Naive B cell (primary cell): ENCODE results near the gene SLC2A9. TPM values are rescaled to one million over a fixed set of nuclear protein-coding genes. Genes with fewer than 3 reads are reported as not detected.

Experiments used
- ATAC-seq, 2 donors: fragments of 150-1000 bp; cut with Tn5 transposase; 2 replicates each; pipeline ENCODE4 v1.10.0; 2021; ENCODE audit warnings: low read depth in 2 of 2, mild to moderate bottlenecking in 2 of 2, moderate library complexity in 2 of 2
- DNase-seq: peaks from one replicate; pipeline ENCODE4 v3.0.0; 2022
- H3K27ac Mint-ChIP-seq, 6 donors: one replicate each; pipeline ENCODE4 v1.8.0; 2020 to 2022; ENCODE audit warnings: mild to moderate bottlenecking in 6 of 6, mixed read lengths in 6 of 6, moderate library complexity in 5 of 6, inconsistent platforms in 2 of 6
- H3K27me3 Mint-ChIP-seq, 3 donors: one replicate each; pipeline ENCODE4 v1.8.0; 2021 to 2022; ENCODE audit warnings: mixed read lengths in 3 of 3, mild to moderate bottlenecking in 1 of 3
- H3K36me3 Mint-ChIP-seq, 2 donors: one replicate each; pipeline ENCODE4 v1.8.0; 2020 to 2022; ENCODE audit warnings: mixed read lengths in 2 of 2, inconsistent platforms in 1 of 2, mild to moderate bottlenecking in 1 of 2
- H3K4me1 Mint-ChIP-seq, 3 donors: one replicate each; pipeline ENCODE4 v1.8.0; 2020 to 2022; ENCODE audit warnings: mixed read lengths in 3 of 3, inconsistent platforms in 1 of 3, mild to moderate bottlenecking in 1 of 3, moderate library complexity in 1 of 3
- H3K4me3 Mint-ChIP-seq, 8 donors: one replicate each; pipeline ENCODE4 v1.8.0; 2020 to 2022; ENCODE audit warnings: mild to moderate bottlenecking in 8 of 8, mixed read lengths in 8 of 8, moderate library complexity in 8 of 8, inconsistent platforms in 2 of 8
- H3K9me3 Mint-ChIP-seq, 7 donors: one replicate each; pipeline ENCODE4 v1.8.0; 2020 to 2022; ENCODE audit warnings: mixed read lengths in 7 of 7, mild to moderate bottlenecking in 5 of 7, inconsistent platforms in 2 of 7, moderate library complexity in 1 of 7
- polyA plus RNA-seq, 6 donors: library from polyadenylated mRNA; unstranded; fragments of 300-500 nt; fragmentation: Illumina TruSeq; gene quantifications; one replicate each; pipeline ENCODE4 v1.2.3, GENCODE V29; 2021; ENCODE audit warnings: low read depth in 6 of 6

SLC2A9 gene
- polyA plus RNA-seq, 6 donors from 2014 or later: 0.52 to 1.4 (median 1.3) TPM; not detected in 1

GRCh38 chr4:10009861-10010500 is 11.3 kb downstream of the SLC2A9 start:
- H3K27me3 Mint-ChIP-seq: no peaks in the 10 kb centered on the region
- no peaks in the 10 kb centered on the region for H3K36me3 Mint-ChIP-seq
- H3K4me1 Mint-ChIP-seq: peaks cover 16 to 23% (median 16%) of the 10 kb centered on the region in 3 donors
- no peak for ATAC-seq
- no peak for DNase-seq
- H3K27ac Mint-ChIP-seq: no peak overlapping the region
- H3K9me3 Mint-ChIP-seq: peaks cover 0 to 2% (median 0%) of the 10 kb centered on the region in 7 donors
- H3K4me3 Mint-ChIP-seq: no peak overlapping the region

DNA sequence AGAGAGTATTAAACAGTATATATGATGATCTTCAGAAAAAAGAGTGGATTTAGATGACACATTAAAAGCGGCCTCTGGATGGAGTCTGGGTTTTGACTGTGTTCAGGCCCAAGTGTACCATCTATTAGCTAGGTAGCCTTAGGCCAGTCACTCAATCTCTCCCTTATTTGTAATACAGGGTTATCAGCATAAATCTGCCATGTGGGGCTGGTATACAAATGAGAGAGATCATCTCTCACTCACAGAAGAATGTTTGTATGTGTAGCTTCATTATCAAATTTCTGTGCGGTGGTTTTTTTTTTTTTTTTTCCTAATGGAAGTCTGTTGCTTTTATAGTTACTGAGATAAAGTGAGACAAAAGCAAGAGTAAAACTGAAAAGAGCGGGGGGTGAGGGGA is 12.7 kb downstream of the SLC2A9 start:
- DNase-seq (no peak), ATAC-seq (no peak)
- Mint-ChIP-seq H3K27ac (no peak overlapping the region), H3K4me1 (peaks cover 16 to 24% (median 16%) of the 10 kb centered on the region in 3 donors), H3K4me3 (no peak overlapping the region), H3K27me3 (no peaks in the 10 kb centered on the region), H3K36me3 (no peaks in the 10 kb centered on the region), H3K9me3 (peaks cover 0 to 2% (median 0%) of the 10 kb centered on the region in 7 donors)

DNA sequence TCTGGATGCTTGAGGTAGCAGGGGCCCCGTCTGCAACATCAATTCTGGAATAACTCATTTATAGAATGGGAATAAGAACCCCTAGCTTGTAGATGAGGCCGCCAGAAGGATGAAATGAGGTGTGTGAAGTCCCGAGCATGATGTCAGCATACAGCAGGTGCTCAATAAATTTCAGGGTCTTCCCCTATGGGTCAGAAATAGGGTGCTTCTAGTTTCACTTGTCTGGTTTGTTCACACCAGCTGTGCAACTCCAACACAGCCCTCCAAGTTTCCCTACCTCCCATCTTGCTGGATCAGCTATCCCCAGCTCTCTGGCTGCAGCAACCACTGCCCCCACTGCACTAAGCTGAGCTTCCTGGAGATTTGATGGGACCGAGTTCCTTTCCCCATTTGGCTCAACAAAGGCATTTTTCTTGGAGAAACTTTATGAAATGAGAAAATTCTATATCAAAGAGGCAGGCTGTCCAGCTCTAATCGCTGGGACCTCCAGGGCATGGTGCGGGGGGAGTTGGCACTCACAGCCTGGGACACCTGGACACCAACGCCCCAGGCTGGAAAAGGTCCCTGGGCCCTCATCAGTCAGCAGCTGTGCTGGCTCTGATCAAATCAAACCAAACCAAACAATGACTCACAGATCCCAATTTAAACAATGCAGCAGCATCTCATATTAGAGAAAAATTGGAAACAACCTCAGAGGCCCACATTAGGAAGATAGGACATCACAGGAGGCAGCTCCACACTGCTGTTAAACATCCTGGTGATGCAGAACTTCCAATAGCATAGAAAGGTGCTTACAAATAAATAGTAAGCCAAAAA is 13.3 kb downstream of the SLC2A9 start:
- H3K36me3 Mint-ChIP-seq: no peaks in the 10 kb centered on the region
- DNase-seq (no peak), ATAC-seq (no peak)
- no peaks in the 10 kb centered on the region for H3K27me3 Mint-ChIP-seq
- H3K4me3 Mint-ChIP-seq: no peak overlapping the region
- peaks cover 16 to 24% (median 16%) of the 10 kb centered on the region in 3 donors for H3K4me1 Mint-ChIP-seq
- peaks cover 0 to 2% (median 0%) of the 10 kb centered on the region in 7 donors for H3K9me3 Mint-ChIP-seq
- no peak overlapping the region for H3K27ac Mint-ChIP-seq

DNA sequence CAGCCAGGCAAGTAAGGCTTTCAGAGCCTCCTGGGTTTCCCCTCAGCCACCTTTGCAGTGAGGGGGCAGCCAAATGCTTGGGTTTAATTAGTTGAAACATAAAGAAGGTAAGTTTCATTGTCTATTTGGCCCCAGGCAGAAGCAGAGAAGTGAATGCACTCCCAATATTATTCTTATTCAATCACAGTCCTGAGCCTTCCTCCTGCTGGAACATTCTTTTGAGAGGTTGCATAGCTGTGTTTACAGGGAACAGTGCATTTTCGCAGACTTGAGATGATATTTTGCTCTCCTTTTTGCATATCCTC is 13.9 kb downstream of the SLC2A9 start:
- no peak overlapping the region for H3K4me3 Mint-ChIP-seq
- peaks cover 16 to 24% (median 16%) of the 10 kb centered on the region in 3 donors for H3K4me1 Mint-ChIP-seq
- no peaks in the 10 kb centered on the region for H3K36me3 Mint-ChIP-seq
- H3K9me3 Mint-ChIP-seq: peaks cover 0 to 2% (median 0%) of the 10 kb centered on the region in 7 donors
- ATAC-seq (peak in 1 of 2 donors; percentile 35), DNase-seq (no peak)
- peak overlapping the region in 1 of 6 donors; percentile 65 for H3K27ac Mint-ChIP-seq
- H3K27me3 Mint-ChIP-seq: no peaks in the 10 kb centered on the region

- DNase-seq: no peak
- H3K9me3 Mint-ChIP-seq: peaks cover 0 to 2% (median 0%) of the 10 kb centered on the region in 7 donors
- H3K27ac Mint-ChIP-seq: peak overlapping the region in 1 of 6 donors; percentile 65
- H3K27me3 Mint-ChIP-seq: no peaks in the 10 kb centered on the region
- no peak for ATAC-seq
- no peaks in the 10 kb centered on the region for H3K36me3 Mint-ChIP-seq
- peak overlapping the region in 4 of 8 donors; percentile 25 to 73 (median 62) for H3K4me3 Mint-ChIP-seq
- peaks cover 16 to 24% (median 16%) of the 10 kb centered on the region in 3 donors for H3K4me1 Mint-ChIP-seq
These were observed 14.5 kb downstream of the SLC2A9 start for GRCh38 chr4:10006601-10007435.

GRCh38 chr4:10006231-10006600 is 15.1 kb downstream of the SLC2A9 start:
- Mint-ChIP-seq H3K4me1 (peaks cover 11 to 21% (median 16%) of the 10 kb centered on the region in 3 donors), H3K4me3 (peak overlapping the region in 2 of 8 donors; percentile 1 to 59)
- DNase-seq: no peak

GRCh38 chr4:10005632-10006031 is 15.7 kb downstream of the SLC2A9 start:
- ATAC-seq (no peak), DNase-seq (no peak)
- Mint-ChIP-seq H3K27ac (peak overlapping the region in 1 of 6 donors; percentile 59), H3K27me3 (no peaks in the 10 kb centered on the region), H3K9me3 (peaks cover 0 to 4% (median 0%) of the 10 kb centered on the region in 7 donors), H3K4me3 (no peak overlapping the region), H3K36me3 (no peaks in the 10 kb centered on the region), H3K4me1 (peaks cover 11 to 21% (median 16%) of the 10 kb centered on the region in 3 donors)

More at GRCh38 chr4:10006231-10006600, 15.1 kb downstream of the SLC2A9 start:
- ATAC-seq: peak; percentile 80 to 94
- Mint-ChIP-seq H3K36me3 (no peaks in the 10 kb centered on the region), H3K27ac (no peak overlapping the region), H3K9me3 (peaks cover 0 to 2% (median 0%) of the 10 kb centered on the region in 7 donors), H3K27me3 (no peaks in the 10 kb centered on the region)

GRCh38 chr4:10003666-10004065 is 17.6 kb downstream of the SLC2A9 start:
- H3K27me3 Mint-ChIP-seq: no peaks in the 10 kb centered on the region
- DNase-seq (no peak), ATAC-seq (no peak)
- peaks cover 0 to 4% (median 0%) of the 10 kb centered on the region in 7 donors for H3K9me3 Mint-ChIP-seq
- no peaks in the 10 kb centered on the region for H3K36me3 Mint-ChIP-seq
- H3K4me1 Mint-ChIP-seq: peaks cover 16 to 21% (median 17%) of the 10 kb centered on the region in 3 donors
- H3K27ac Mint-ChIP-seq: no peak overlapping the region
- H3K4me3 Mint-ChIP-seq: no peak overlapping the region

DNA sequence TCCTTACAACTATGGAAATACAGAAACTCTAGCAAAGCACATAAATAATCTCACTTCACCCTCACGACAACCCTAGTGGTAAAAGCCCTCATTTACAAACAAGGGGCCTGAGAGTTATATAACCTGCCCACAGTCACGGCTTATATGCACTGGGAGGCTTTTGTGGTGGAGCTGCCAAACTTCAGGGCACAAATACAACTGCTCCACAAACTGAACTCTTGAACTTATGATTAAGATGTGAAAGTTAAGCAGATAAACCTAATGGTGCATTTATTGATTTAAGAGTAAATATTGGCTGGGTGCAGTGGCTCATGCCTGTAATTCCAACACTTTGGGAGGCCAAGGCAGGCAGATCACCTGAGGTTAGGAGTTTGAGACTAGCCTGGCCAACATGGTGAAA is 19.0 kb downstream of the SLC2A9 start:
- DNase-seq: no peak
- no peak overlapping the region for H3K4me3 Mint-ChIP-seq
- H3K4me1 Mint-ChIP-seq: peaks cover 14 to 18% (median 17%) of the 10 kb centered on the region in 3 donors
- H3K9me3 Mint-ChIP-seq: peaks cover 0 to 4% (median 0%) of the 10 kb centered on the region in 7 donors
- no peaks in the 10 kb centered on the region for H3K27me3 Mint-ChIP-seq
- no peak for ATAC-seq
- H3K27ac Mint-ChIP-seq: no peak overlapping the region
- no peaks in the 10 kb centered on the region for H3K36me3 Mint-ChIP-seq

GRCh38 chr4:10001757-10002156 is 19.5 kb downstream of the SLC2A9 start:
- peaks cover 0 to 3% (median 0%) of the 10 kb centered on the region in 7 donors for H3K9me3 Mint-ChIP-seq
- ATAC-seq: no peak

GRCh38 chr4:9999956-10000561 is 21.2 kb downstream of the SLC2A9 start:
- no peaks in the 10 kb centered on the region for H3K36me3 Mint-ChIP-seq
- H3K4me3 Mint-ChIP-seq: no peak overlapping the region
- H3K9me3 Mint-ChIP-seq: peaks cover 0 to 3% (median 0%) of the 10 kb centered on the region in 7 donors
- peaks cover 0 to 6% (median 2%) of the 10 kb centered on the region in 3 donors for H3K4me1 Mint-ChIP-seq
- DNase-seq (no peak), ATAC-seq (no peak)
- no peaks in the 10 kb centered on the region for H3K27me3 Mint-ChIP-seq
- H3K27ac Mint-ChIP-seq: no peak overlapping the region

More at GRCh38 chr4:10001757-10002156, 19.5 kb downstream of the SLC2A9 start:
- Mint-ChIP-seq H3K36me3 (no peaks in the 10 kb centered on the region), H3K4me1 (peaks cover 9 to 17% (median 13%) of the 10 kb centered on the region in 3 donors), H3K4me3 (no peak overlapping the region), H3K27me3 (no peaks in the 10 kb centered on the region), H3K27ac (peak overlapping the region in 2 of 6 donors; percentile 37 to 69)
- DNase-seq: no peak

DNA sequence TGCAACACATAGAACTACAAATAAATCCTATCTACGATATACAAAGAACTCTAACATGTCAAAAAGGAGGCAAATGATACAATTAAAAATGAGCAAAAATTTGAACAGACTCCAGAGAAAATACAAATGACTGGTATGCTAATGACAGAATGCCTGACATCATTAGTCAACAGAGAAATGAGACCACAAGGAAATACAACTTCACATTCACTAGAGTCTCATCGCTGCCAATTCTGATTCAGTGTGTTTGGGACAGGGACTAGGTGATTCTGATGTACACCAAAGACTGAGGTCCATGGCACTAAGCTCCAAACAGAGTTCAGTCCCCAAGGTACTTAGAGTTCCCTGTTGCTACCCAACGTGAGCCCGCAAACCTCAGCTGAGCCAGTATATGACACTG is 23.4 kb downstream of the SLC2A9 start:
- H3K4me3 Mint-ChIP-seq: no peak overlapping the region
- peak overlapping the region in 1 of 6 donors; percentile 11 for H3K27ac Mint-ChIP-seq
- peaks cover 0 to 5% of the 10 kb centered on the region in 2 donors for H3K36me3 Mint-ChIP-seq
- ATAC-seq (no peak), DNase-seq (no peak)
- peaks cover 0 to 3% (median 0%) of the 10 kb centered on the region in 7 donors for H3K9me3 Mint-ChIP-seq
- H3K4me1 Mint-ChIP-seq: peaks cover 0 to 6% (median 0%) of the 10 kb centered on the region in 3 donors
- peaks cover 0 to 5% (median 0%) of the 10 kb centered on the region in 3 donors for H3K27me3 Mint-ChIP-seq
